Ishikawa (cell line): ENCODE measurements around the gene PUM1.

Experiments used
- CEBPB ChIP-seq: IDR thresholded peaks from 2 replicates; pipeline ENCODE4 v1.6.1; 2012
- EGR1 ChIP-seq: IDR thresholded peaks from 2 replicates; pipeline ENCODE4 v1.6.1; 2012
- EP300 ChIP-seq: IDR thresholded peaks from 2 replicates; pipeline ENCODE4 v1.6.1; 2012; ENCODE audit warnings: borderline replicate concordance
- MAX ChIP-seq: IDR thresholded peaks from 2 replicates; pipeline ENCODE4 v1.6.1; 2012
- NFIC ChIP-seq: IDR thresholded peaks from 2 replicates; pipeline ENCODE4 v1.6.1; 2012
- RAD21 ChIP-seq: IDR thresholded peaks from 2 replicates; pipeline ENCODE4 v1.6.1; 2012; ENCODE audit warnings: low read depth
- REST ChIP-seq: IDR thresholded peaks from 2 replicates; pipeline ENCODE4 v1.6.1; 2012; ENCODE audit warnings: low read depth, mild to moderate bottlenecking
- TAF1 ChIP-seq: IDR thresholded peaks from 2 replicates; pipeline ENCODE4 v1.6.1; 2012; ENCODE audit warnings: low read depth, mild to moderate bottlenecking
- TCF12 ChIP-seq: IDR thresholded peaks from 2 replicates; pipeline ENCODE4 v1.6.1; 2012; ENCODE audit warnings: low read depth
- TEAD4 ChIP-seq: IDR thresholded peaks from 2 replicates; pipeline ENCODE4 v1.6.1; 2012
- USF1 ChIP-seq: IDR thresholded peaks from 2 replicates; pipeline ENCODE4 v1.6.1; 2012
- YY1 ChIP-seq: IDR thresholded peaks from 2 replicates; pipeline ENCODE4 v1.6.1; 2012; ENCODE audit warnings: low read depth
- ZBTB7A ChIP-seq: IDR thresholded peaks from 2 replicates; pipeline ENCODE4 v1.6.1; 2012; ENCODE audit warnings: low read depth

GRCh38 chr1:30950700-30951099, 114.8 kb downstream of the PUM1 start:
- TF ChIP-seq RAD21, result no peak
- no peak for TF ChIP-seq TAF1
- TF ChIP-seq EGR1, result no peak
- TF ChIP-seq TCF12, result no peak
- no peak for TF ChIP-seq EP300
- TF ChIP-seq NFIC, result no peak
- TF ChIP-seq USF1, result no peak
- no peak for TF ChIP-seq YY1
- no peak for TF ChIP-seq REST
- no peak for TF ChIP-seq MAX
- TF ChIP-seq ZBTB7A, result no peak
- no peak for TF ChIP-seq CEBPB
- TF ChIP-seq TEAD4, result no peak
